ENCODE measurements around the gene TSC22D4. TPM values are rescaled to one million over a fixed set of nuclear protein-coding genes. Genes with fewer than 3 reads are reported as not detected.
"Not testable (repeated sequence)": the region's sequence is repeated elsewhere in the genome, so short reads cannot be mapped to it uniquely, and the experiment has no call there.

TSC22D4 gene
- total RNA-seq, 1 experiment from 2014 or later: 35.8 TPM

- Histone ChIP-seq H3K36me3 (replicated peaks; ENCODE audit: control insufficient read depth, insufficient read depth, low read length) (no peaks in the 10 kb centered on the region), H3K4me3 (ENCODE audit: insufficient read depth, low read depth, low read length) (no peak overlapping the region), H3K27me3 (ENCODE audit: control insufficient read depth, insufficient read depth, low read length) (no peaks in the 10 kb centered on the region)
- DNase-seq: no peak
These were observed 26.5 kb downstream of the TSC22D4 start for GRCh38 chr7:100452513-100452912.

- no peak overlapping the region for H3K4me3 ChIP-seq (ENCODE audit: insufficient read depth, low read depth, low read length)
- no peak for DNase-seq
- no peaks in the 10 kb centered on the region for H3K36me3 ChIP-seq (replicated peaks; ENCODE audit: control insufficient read depth, insufficient read depth, low read length)
- H3K27me3 ChIP-seq (ENCODE audit: control insufficient read depth, insufficient read depth, low read length): no peaks in the 10 kb centered on the region
These were observed 29.7 kb downstream of the TSC22D4 start for GRCh38 chr7:100449190-100449795.

- not testable (repeated sequence) for DNase-seq
These were observed 31.7 kb downstream of the TSC22D4 start for GRCh38 chr7:100447363-100447762.

GRCh38 chr7:100446040-100446439, 33.0 kb downstream of the TSC22D4 start:
- H3K36me3 ChIP-seq (replicated peaks; ENCODE audit: control insufficient read depth, insufficient read depth, low read length): no peaks in the 10 kb centered on the region
- no peak overlapping the region for H3K4me3 ChIP-seq (ENCODE audit: insufficient read depth, low read depth, low read length)
- H3K27me3 ChIP-seq (ENCODE audit: control insufficient read depth, insufficient read depth, low read length): no peaks in the 10 kb centered on the region
- no peak for DNase-seq

More at GRCh38 chr7:100447363-100447762, 31.7 kb downstream of the TSC22D4 start:
- not testable (repeated sequence) for H3K36me3 ChIP-seq (replicated peaks; ENCODE audit: control insufficient read depth, insufficient read depth, low read length); H3K27me3 ChIP-seq (ENCODE audit: control insufficient read depth, insufficient read depth, low read length); H3K4me3 ChIP-seq (ENCODE audit: insufficient read depth, low read depth, low read length)

GRCh38 chr7:100444311-100445278, 34.4 kb downstream of the TSC22D4 start:
- Histone ChIP-seq H3K4me3 (ENCODE audit: insufficient read depth, low read depth, low read length) (no peak overlapping the region), H3K36me3 (replicated peaks; ENCODE audit: control insufficient read depth, insufficient read depth, low read length) (no peaks in the 10 kb centered on the region), H3K27me3 (ENCODE audit: control insufficient read depth, insufficient read depth, low read length) (no peaks in the 10 kb centered on the region)
- peak; percentile 44 for DNase-seq

GRCh38 chr7:100443096-100443840, 35.7 kb downstream of the TSC22D4 start:
- Histone ChIP-seq H3K4me3 (ENCODE audit: insufficient read depth, low read depth, low read length) (no peak overlapping the region), H3K27me3 (ENCODE audit: control insufficient read depth, insufficient read depth, low read length) (no peaks in the 10 kb centered on the region), H3K36me3 (replicated peaks; ENCODE audit: control insufficient read depth, insufficient read depth, low read length) (no peaks in the 10 kb centered on the region)
- no peak for DNase-seq

GRCh38 chr7:100441641-100442535, 37.1 kb downstream of the TSC22D4 start:
- Histone ChIP-seq H3K27me3 (ENCODE audit: control insufficient read depth, insufficient read depth, low read length) (no peaks in the 10 kb centered on the region), H3K36me3 (replicated peaks; ENCODE audit: control insufficient read depth, insufficient read depth, low read length) (no peaks in the 10 kb centered on the region), H3K4me3 (ENCODE audit: insufficient read depth, low read depth, low read length) (no peak overlapping the region)
- DNase-seq: no peak

GRCh38 chr7:100439244-100439643, 39.8 kb downstream of the TSC22D4 start:
- DNase-seq; H3K36me3 ChIP-seq (replicated peaks; ENCODE audit: control insufficient read depth, insufficient read depth, low read length); H3K4me3 ChIP-seq (ENCODE audit: insufficient read depth, low read depth, low read length); H3K27me3 ChIP-seq (ENCODE audit: control insufficient read depth, insufficient read depth, low read length): not testable (repeated sequence)

GRCh38 chr7:100438731-100439130, 40.3 kb downstream of the TSC22D4 start:
- DNase-seq; H3K36me3 ChIP-seq (replicated peaks; ENCODE audit: control insufficient read depth, insufficient read depth, low read length); H3K4me3 ChIP-seq (ENCODE audit: insufficient read depth, low read depth, low read length); H3K27me3 ChIP-seq (ENCODE audit: control insufficient read depth, insufficient read depth, low read length): not testable (repeated sequence)

- no peak overlapping the region for H3K4me3 ChIP-seq (ENCODE audit: insufficient read depth, low read depth, low read length)
- DNase-seq: no peak
- H3K36me3 ChIP-seq (replicated peaks; ENCODE audit: control insufficient read depth, insufficient read depth, low read length): peaks cover 14% of the 10 kb centered on the region
- H3K27me3 ChIP-seq (ENCODE audit: control insufficient read depth, insufficient read depth, low read length): no peaks in the 10 kb centered on the region
These were observed 40.8 kb downstream of the TSC22D4 start for GRCh38 chr7:100438172-100438571.

GRCh38 chr7:100437150-100438100, 41.6 kb downstream of the TSC22D4 start:
- Histone ChIP-seq H3K36me3 (replicated peaks; ENCODE audit: control insufficient read depth, insufficient read depth, low read length) (peaks cover 18% of the 10 kb centered on the region), H3K4me3 (ENCODE audit: insufficient read depth, low read depth, low read length) (no peak overlapping the region), H3K27me3 (ENCODE audit: control insufficient read depth, insufficient read depth, low read length) (no peaks in the 10 kb centered on the region)
- DNase-seq: no peak

- DNase-seq: peak; percentile 87
- Histone ChIP-seq H3K4me3 (ENCODE audit: insufficient read depth, low read depth, low read length) (peak overlapping the region; percentile 96), H3K36me3 (replicated peaks; ENCODE audit: control insufficient read depth, insufficient read depth, low read length) (peaks cover 25% of the 10 kb centered on the region), H3K27me3 (ENCODE audit: control insufficient read depth, insufficient read depth, low read length) (no peaks in the 10 kb centered on the region)
These were observed 43.4 kb downstream of the TSC22D4 start for GRCh38 chr7:100435401-100436304.

All from H7 (cell line).